HepG2 (cell line): ENCODE data around the gene HOMEZ. TPM values are rescaled to one million over a fixed set of nuclear protein-coding genes. Genes with fewer than 3 reads are reported as not detected.
A peak's percentile ranks its signal among the peaks of the same experiment; 100 is the strongest.

Experiments used
- ETS1 ChIP-seq: sonication (generic); formaldehyde crosslinking; IDR thresholded peaks from 2 replicates; pipeline ENCODE4 v1.4.0; 2020; ENCODE audit warnings: missing genetic modification reagents
- FOXK2 ChIP-seq: fragments of 450-650 bp; IDR thresholded peaks from 2 replicates; pipeline ENCODE4 v1.6.1; 2016
- FOXO4 ChIP-seq: sonication (generic); formaldehyde crosslinking; conservative IDR thresholded peaks from 2 replicates; pipeline ENCODE4 v1.8.1; 2023; ENCODE audit warnings: missing genetic modification reagents
- KDM6A ChIP-seq: IDR thresholded peaks from 2 replicates; pipeline ENCODE4 v1.6.1; 2016; ENCODE audit warnings: low read depth
- MEIS2 ChIP-seq: sonication (generic); formaldehyde crosslinking; IDR thresholded peaks from 2 replicates; pipeline ENCODE4 v1.9.0; 2021; ENCODE audit warnings: mild to moderate bottlenecking, missing genetic modification reagents
- TGIF2 ChIP-seq: IDR thresholded peaks from 2 replicates; pipeline ENCODE4 v1.6.1; 2016; ENCODE audit warnings: control low read depth, missing compliant biosample characterization
- U2AF2 ChIP-seq: fragments of 200-400 bp; formaldehyde crosslinking; IDR thresholded peaks from 2 replicates; pipeline ENCODE4 v1.6.1; 2017; ENCODE audit warnings: low read depth, mild to moderate bottlenecking, low read length
- ZFP41 ChIP-seq: sonication (generic); formaldehyde crosslinking; IDR thresholded peaks from 2 replicates; pipeline ENCODE4 v1.4.0; 2020; ENCODE audit warnings: mild to moderate bottlenecking, missing genetic modification reagents, borderline replicate concordance
- ZNF503 ChIP-seq: sonication (generic); formaldehyde crosslinking; IDR thresholded peaks from 2 replicates; pipeline ENCODE4 v1.4.0; 2020; ENCODE audit warnings: missing genetic modification reagents
- ZNF510 ChIP-seq: sonication (generic); formaldehyde crosslinking; IDR thresholded peaks from 2 replicates; pipeline ENCODE4 v1.4.0; 2020; ENCODE audit warnings: low read depth, mild to moderate bottlenecking, missing genetic modification reagents
- ZNF558 ChIP-seq: sonication (generic); formaldehyde crosslinking; IDR thresholded peaks from 2 replicates; pipeline ENCODE4 v1.9.0; 2022; ENCODE audit warnings: mild to moderate bottlenecking, missing genetic modification reagents, borderline replicate concordance
- ZNF790 ChIP-seq: sonication (generic); formaldehyde crosslinking; IDR thresholded peaks from 2 replicates; pipeline ENCODE4 v1.8.0; 2022; ENCODE audit warnings: missing genetic modification reagents, mild to moderate bottlenecking, borderline replicate concordance
- polyA plus RNA-seq, 8 experiments: library from polyadenylated mRNA; depleted of rRNA in 3 of 8; stranded (reverse) in 7 of 8; unstranded in 1 of 8; fragments of >200 nt; fragmentation: Illumina TruSeq in 4 of 8; extraction: Trizol in 4 of 8; gene quantifications; 2 replicates each; pipeline versions ENCODE4 v1.2.1 to v1.2.3, GENCODE V29; 2011 to 2016; ENCODE audit warnings: low read depth in 4 of 8, missing spikeins in 1 of 8, mixed read lengths in 1 of 8; ENCODE audit not compliant: insufficient read depth in 1 of 8
- total RNA-seq, 5 experiments: library from RNA; depleted of rRNA; stranded (reverse); fragments of >200 nt; fragmentation: Illumina TruSeq; extraction: Trizol; gene quantifications; 2 replicates each; pipeline ENCODE4 v1.2.3, GENCODE V29; 2016; ENCODE audit warnings: low read depth in 1 of 5
- TF ChIP-seq, protein P1 (sequence below): conservative IDR thresholded peaks from 2 replicates; pipeline ENCODE4 v1.6.1; 2018; ENCODE audit warnings: missing genetic modification reagents
- TF ChIP-seq, protein P2 (sequence below): sonication (generic); formaldehyde crosslinking; IDR thresholded peaks from 2 replicates; pipeline ENCODE4 v1.5.0; 2020; ENCODE audit warnings: mild to moderate bottlenecking, missing genetic modification reagents, borderline replicate concordance
- TF ChIP-seq, protein P3 (sequence below): sonication (generic); formaldehyde crosslinking; IDR thresholded peaks from 2 replicates; pipeline ENCODE4 v1.5.0; 2020; ENCODE audit warnings: missing genetic modification reagents

The HOMEZ gene
- total and polyA plus RNA-seq, 2 of the 13 experiments (the other 11 are each of a cell fraction or from before 2014, with no cell fraction given) = 14.5 to 31.8 TPM

DNA sequence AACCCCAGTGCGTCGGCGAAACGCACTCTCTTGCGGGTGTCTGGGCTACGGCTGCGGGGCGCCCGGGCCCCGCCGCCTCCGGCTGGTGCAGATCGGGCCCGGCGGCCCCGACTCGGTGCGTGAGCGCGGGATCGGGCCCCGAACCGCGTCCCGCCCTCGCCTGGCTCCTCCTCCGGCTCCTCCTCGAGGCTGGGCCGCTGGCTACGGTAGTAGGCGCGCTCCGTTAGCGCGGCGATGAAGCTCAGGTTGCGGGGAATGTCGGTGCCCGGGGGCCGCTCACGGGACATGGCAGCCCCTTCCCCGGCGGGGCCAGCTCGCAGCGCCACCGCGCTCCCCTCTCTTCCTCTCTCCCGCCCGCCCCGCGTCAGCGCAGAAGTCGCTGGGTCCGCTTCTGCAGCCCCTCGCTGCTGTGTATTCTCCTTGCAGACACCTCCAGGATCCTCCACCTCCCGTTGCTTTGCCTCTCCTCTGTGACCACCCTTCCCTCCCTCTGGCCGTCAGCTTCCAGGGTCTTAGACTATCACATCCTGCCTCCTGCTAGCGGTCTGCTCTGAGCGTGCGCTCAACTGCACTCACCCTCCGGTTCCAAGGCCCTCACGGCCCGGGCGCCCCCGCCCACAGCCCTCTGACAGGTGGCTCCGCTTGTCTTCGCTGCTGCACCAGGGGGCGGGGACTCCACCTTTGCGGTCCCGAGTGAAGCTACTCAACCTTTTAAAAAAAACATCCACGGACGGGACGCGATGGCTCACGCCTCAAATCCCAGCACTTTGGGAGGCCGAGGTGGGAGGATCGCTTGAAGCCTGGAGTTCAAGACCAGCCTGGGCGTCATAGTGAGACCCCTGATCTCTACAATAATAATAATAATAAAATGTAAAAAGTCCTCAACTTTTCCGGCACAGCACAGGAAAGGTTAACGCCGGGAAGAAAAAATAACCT, 16.6 kb upstream of the HOMEZ start, which contains the start of gene PPP1R3E (continued):
- TF ChIP-seq, protein P1, sequence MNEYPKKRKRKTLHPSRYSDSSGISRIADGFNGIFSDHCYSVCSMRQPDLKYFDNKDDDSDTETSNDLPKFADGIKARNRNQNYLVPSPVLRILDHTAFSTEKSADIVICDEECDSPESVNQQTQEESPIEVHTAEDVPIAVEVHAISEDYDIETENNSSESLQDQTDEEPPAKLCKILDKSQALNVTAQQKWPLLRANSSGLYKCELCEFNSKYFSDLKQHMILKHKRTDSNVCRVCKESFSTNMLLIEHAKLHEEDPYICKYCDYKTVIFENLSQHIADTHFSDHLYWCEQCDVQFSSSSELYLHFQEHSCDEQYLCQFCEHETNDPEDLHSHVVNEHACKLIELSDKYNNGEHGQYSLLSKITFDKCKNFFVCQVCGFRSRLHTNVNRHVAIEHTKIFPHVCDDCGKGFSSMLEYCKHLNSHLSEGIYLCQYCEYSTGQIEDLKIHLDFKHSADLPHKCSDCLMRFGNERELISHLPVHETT (CRISPR knock-in tag) = peak; percentile 71
- TF ChIP-seq ZNF510 (CRISPR knock-in tag) = 0 out of 2 replicates have a peak, but pooled peaks have one; percentile 9
- TF ChIP-seq, protein P2, sequence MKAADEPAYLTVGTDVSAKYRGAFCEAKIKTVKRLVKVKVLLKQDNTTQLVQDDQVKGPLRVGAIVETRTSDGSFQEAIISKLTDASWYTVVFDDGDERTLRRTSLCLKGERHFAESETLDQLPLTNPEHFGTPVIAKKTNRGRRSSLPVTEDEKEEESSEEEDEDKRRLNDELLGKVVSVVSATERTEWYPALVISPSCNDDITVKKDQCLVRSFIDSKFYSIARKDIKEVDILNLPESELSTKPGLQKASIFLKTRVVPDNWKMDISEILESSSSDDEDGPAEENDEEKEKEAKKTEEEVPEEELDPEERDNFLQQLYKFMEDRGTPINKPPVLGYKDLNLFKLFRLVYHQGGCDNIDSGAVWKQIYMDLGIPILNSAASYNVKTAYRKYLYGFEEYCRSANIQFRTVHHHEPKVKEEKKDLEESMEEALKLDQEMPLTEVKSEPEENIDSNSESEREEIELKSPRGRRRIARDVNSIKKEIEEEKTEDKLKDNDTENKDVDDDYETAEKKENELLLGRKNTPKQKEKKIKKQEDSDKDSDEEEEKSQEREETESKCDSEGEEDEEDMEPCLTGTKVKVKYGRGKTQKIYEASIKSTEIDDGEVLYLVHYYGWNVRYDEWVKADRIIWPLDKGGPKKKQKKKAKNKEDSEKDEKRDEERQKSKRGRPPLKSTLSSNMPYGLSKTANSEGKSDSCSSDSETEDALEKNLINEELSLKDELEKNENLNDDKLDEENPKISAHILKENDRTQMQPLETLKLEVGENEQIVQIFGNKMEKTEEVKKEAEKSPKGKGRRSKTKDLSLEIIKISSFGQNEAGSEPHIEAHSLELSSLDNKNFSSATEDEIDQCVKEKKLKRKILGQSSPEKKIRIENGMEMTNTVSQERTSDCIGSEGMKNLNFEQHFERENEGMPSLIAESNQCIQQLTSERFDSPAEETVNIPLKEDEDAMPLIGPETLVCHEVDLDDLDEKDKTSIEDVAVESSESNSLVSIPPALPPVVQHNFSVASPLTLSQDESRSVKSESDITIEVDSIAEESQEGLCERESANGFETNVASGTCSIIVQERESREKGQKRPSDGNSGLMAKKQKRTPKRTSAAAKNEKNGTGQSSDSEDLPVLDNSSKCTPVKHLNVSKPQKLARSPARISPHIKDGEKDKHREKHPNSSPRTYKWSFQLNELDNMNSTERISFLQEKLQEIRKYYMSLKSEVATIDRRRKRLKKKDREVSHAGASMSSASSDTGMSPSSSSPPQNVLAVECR = no peak
- no peak; the same call in 1 of the 2 replicates for TF ChIP-seq ETS1 (CRISPR knock-in tag)
- TF ChIP-seq FOXK2 = no peak
- TF ChIP-seq ZNF790 (CRISPR knock-in tag) = peak; percentile 82
- no peak; the same call in 1 of the 2 replicates for TF ChIP-seq ZFP41 (CRISPR knock-in tag)
- peak; percentile 82 for TF ChIP-seq MEIS2
- no peak for TF ChIP-seq KDM6A (CRISPR knock-in tag)
- no peak for TF ChIP-seq U2AF2
- TF ChIP-seq ZNF558 = no peak
- no peak for TF ChIP-seq ZNF503 (CRISPR knock-in tag)
- TF ChIP-seq FOXO4 = no peak
- TF ChIP-seq, protein P3, sequence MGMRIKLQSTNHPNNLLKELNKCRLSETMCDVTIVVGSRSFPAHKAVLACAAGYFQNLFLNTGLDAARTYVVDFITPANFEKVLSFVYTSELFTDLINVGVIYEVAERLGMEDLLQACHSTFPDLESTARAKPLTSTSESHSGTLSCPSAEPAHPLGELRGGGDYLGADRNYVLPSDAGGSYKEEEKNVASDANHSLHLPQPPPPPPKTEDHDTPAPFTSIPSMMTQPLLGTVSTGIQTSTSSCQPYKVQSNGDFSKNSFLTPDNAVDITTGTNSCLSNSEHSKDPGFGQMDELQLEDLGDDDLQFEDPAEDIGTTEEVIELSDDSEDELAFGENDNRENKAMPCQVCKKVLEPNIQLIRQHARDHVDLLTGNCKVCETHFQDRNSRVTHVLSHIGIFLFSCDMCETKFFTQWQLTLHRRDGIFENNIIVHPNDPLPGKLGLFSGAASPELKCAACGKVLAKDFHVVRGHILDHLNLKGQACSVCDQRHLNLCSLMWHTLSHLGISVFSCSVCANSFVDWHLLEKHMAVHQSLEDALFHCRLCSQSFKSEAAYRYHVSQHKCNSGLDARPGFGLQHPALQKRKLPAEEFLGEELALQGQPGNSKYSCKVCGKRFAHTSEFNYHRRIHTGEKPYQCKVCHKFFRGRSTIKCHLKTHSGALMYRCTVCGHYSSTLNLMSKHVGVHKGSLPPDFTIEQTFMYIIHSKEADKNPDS = no peak
- TF ChIP-seq TGIF2 = peak; percentile 93
